Duodenal mucosa (tissue), 2 donors: Measurements from ENCODE around the gene RERE.

Experiments
- H3K27ac ChIP-seq: one replicate; pipeline ENCODE4 v1.7.0; 2013; ENCODE audit warnings: low read depth, low read length
- H3K27me3 ChIP-seq, 2 donors: one replicate each; pipeline ENCODE4 v1.7.0; 2013; ENCODE audit warnings: low read length in 2 of 2, control low read depth in 1 of 2; ENCODE audit not compliant: insufficient read depth in 2 of 2, control insufficient read depth in 1 of 2
- H3K36me3 ChIP-seq, 2 donors: one replicate each; pipeline ENCODE4 v1.7.0; 2013; ENCODE audit warnings: low read length in 2 of 2, control low read depth in 1 of 2; ENCODE audit not compliant: insufficient read depth in 2 of 2, control insufficient read depth in 1 of 2
- H3K4me1 ChIP-seq, 2 donors: one replicate each; pipeline ENCODE4 v1.7.0; 2013; ENCODE audit warnings: low read length in 2 of 2, control low read depth in 1 of 2; ENCODE audit not compliant: insufficient read depth in 2 of 2, control insufficient read depth in 1 of 2
- H3K4me3 ChIP-seq, 2 donors: one replicate each; pipeline ENCODE4 v1.7.0; 2013; ENCODE audit warnings: low read length in 2 of 2, low read depth in 1 of 2
- H3K9ac ChIP-seq, 2 donors: one replicate each; pipeline ENCODE4 v1.7.0; 2013; ENCODE audit warnings: low read length in 2 of 2, low read depth in 1 of 2
- H3K9me3 ChIP-seq, 2 donors: one replicate each; pipeline ENCODE4 v1.7.0; 2013; ENCODE audit warnings: low read length in 2 of 2, control low read depth in 1 of 2; ENCODE audit not compliant: control insufficient read depth in 1 of 2

RERE gene

GRCh38 chr1:8373125-8373524 is 444.3 kb downstream of the RERE start:
- no peak overlapping the region for H3K27ac ChIP-seq
- H3K27me3 ChIP-seq: no peaks in the 10 kb centered on the region
- H3K4me1 ChIP-seq: peaks cover 49 to 63% of the 10 kb centered on the region in 2 donors
- H3K9me3 ChIP-seq: no peaks in the 10 kb centered on the region
- H3K36me3 ChIP-seq: peaks cover 0 to 18% of the 10 kb centered on the region in 2 donors
- peak overlapping the region in 1 of 2 donors; percentile 7 for H3K9ac ChIP-seq
- H3K4me3 ChIP-seq: no peak overlapping the region

DNA sequence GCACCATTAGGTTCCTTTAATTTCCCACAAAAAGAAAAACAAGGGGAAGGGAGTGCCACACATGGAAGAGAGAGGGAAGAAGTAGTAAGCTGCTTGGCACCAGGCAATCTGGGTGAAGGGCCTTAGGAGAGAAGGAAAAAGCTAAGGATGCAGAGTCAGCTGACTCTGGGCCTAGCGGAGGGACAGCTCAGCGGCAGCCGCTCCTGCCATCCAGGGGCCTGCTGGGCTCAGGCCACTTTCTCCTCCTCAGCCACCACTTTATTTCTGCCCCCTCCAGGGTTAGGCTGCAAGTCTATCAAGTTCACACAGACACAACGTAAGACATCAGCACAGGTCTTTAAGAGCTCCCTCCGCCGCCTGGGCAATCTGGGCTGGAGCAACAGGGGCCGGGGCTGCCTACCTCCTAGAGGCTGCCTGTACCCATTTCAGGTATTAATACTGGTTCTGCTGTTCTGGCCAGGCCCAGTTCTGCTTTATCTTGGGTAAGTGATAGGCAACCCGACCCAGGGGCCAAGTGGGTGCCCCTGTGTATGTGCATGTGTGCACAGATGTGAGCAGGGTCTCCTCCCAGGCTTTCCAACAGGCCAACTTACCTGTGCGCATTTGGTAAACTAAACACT is 446.0 kb downstream of the RERE start:
- Histone ChIP-seq H3K36me3 (peaks cover 0 to 24% of the 10 kb centered on the region in 2 donors), H3K4me1 (peaks cover 49 to 69% of the 10 kb centered on the region in 2 donors), H3K9me3 (no peaks in the 10 kb centered on the region), H3K9ac (no peak overlapping the region), H3K27me3 (no peaks in the 10 kb centered on the region), H3K27ac (peak overlapping the region; percentile 4), H3K4me3 (no peak overlapping the region)

GRCh38 chr1:8370905-8371315 is 446.5 kb downstream of the RERE start:
- Histone ChIP-seq H3K4me3 (no peak overlapping the region), H3K27ac (peak overlapping the region; percentile 4), H3K4me1 (peaks cover 49 to 63% of the 10 kb centered on the region in 2 donors), H3K36me3 (peaks cover 0 to 29% of the 10 kb centered on the region in 2 donors), H3K27me3 (no peaks in the 10 kb centered on the region), H3K9ac (no peak overlapping the region), H3K9me3 (no peaks in the 10 kb centered on the region)

- H3K27ac ChIP-seq: peak overlapping the region; percentile 16
- H3K4me1 ChIP-seq: peaks cover 49 to 63% of the 10 kb centered on the region in 2 donors
- H3K27me3 ChIP-seq: no peaks in the 10 kb centered on the region
- no peaks in the 10 kb centered on the region for H3K9me3 ChIP-seq
- H3K9ac ChIP-seq: no peak overlapping the region
- H3K4me3 ChIP-seq: no peak overlapping the region
- H3K36me3 ChIP-seq: peaks cover 0 to 36% of the 10 kb centered on the region in 2 donors
Measured at GRCh38 chr1:8370046-8370881, 447.2 kb downstream of the RERE start.

DNA sequence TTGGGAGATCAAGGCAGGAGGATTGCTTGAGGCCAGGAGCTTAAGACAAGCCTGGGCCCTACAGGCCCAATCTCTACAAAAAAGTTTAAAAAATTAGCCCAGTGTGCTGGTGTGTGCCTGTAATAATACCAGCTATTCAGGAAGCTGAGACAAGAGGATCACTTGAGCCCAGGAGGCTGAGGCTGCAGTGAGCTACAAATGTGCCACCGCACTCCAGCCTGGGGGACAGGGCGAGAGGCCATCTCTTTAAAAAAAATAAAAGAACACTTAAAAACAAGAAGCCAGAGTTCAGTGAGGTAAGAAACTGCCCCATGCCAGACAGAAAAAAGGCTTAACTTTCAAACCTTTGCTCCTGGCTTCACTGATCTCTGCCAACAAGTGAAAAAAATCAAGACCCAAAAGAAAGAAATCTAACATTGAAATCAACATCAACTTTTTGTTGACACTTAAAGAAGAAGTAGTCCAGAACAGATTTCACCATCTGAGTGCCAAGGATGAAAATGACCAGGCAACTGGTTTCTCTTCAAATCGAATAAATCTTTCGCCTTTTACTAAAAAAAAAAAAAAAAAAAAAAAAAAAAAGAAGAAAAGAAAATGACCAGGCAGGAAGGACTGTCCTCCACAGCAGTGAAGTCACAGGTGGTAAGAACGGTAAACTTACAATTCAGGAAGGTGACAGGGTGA is 448.3 kb downstream of the RERE start:
- Histone ChIP-seq H3K9me3 (no peaks in the 10 kb centered on the region), H3K27ac (no peak overlapping the region), H3K36me3 (peaks cover 4 to 45% of the 10 kb centered on the region in 2 donors), H3K9ac (no peak overlapping the region), H3K4me3 (no peak overlapping the region), H3K27me3 (no peaks in the 10 kb centered on the region), H3K4me1 (peaks cover 42 to 63% of the 10 kb centered on the region in 2 donors)

GRCh38 chr1:8367571-8368194 is 449.8 kb downstream of the RERE start:
- peaks cover 31 to 59% of the 10 kb centered on the region in 2 donors for H3K4me1 ChIP-seq
- H3K9ac ChIP-seq: no peak overlapping the region
- no peak overlapping the region for H3K27ac ChIP-seq

DNA sequence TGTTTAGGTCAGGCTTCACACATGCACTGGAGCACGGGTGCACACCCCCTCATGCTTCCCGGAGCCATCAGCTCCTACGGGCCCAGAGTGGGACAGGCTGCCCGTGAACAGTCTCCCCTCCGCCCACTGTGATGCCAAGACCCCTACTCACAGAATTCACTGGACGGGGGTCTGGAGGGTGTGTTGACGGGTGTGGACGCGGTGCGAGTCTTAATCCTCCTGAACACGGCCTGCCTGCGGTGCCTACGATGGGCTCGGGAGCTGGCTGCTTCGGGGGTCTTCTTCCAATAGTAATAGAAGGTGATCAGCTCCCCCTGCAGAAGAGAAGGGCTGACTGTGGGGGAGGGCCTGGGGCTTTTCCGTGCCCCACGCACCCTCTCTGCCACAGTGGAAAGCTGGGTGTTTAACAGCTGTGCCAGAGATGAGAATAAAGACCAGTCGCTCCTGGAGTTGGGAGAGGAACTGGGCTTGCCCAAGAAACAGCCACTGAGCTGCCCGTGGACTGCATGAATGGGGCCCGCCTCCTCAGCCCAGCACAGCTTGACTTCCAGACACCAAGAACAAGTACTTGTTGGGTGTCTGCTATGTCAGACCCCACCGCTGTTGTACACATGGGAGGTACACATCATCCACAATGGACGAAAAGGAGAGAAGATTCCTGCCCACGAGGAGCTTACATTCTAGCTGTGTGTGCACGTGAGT is 451.6 kb downstream of the RERE start:
- Histone ChIP-seq H3K27ac (no peak overlapping the region), H3K36me3 (peaks cover 32 to 55% of the 10 kb centered on the region in 2 donors), H3K27me3 (no peaks in the 10 kb centered on the region), H3K4me1 (peaks cover 14 to 40% of the 10 kb centered on the region in 2 donors), H3K9ac (no peak overlapping the region), H3K4me3 (no peak overlapping the region), H3K9me3 (no peaks in the 10 kb centered on the region)

More at GRCh38 chr1:8367571-8368194, 449.8 kb downstream of the RERE start:
- H3K36me3 ChIP-seq: peaks cover 13 to 50% of the 10 kb centered on the region in 2 donors
- no peak overlapping the region for H3K4me3 ChIP-seq
- no peaks in the 10 kb centered on the region for H3K27me3 ChIP-seq
- H3K9me3 ChIP-seq: no peaks in the 10 kb centered on the region

GRCh38 chr1:8364528-8365442 is 452.7 kb downstream of the RERE start:
- no peaks in the 10 kb centered on the region for H3K9me3 ChIP-seq
- no peak overlapping the region for H3K9ac ChIP-seq
- no peaks in the 10 kb centered on the region for H3K27me3 ChIP-seq
- H3K36me3 ChIP-seq: peaks cover 34 to 62% of the 10 kb centered on the region in 2 donors
- peak overlapping the region in 1 of 2 donors; percentile 10 for H3K4me3 ChIP-seq
- H3K4me1 ChIP-seq: peaks cover 5 to 31% of the 10 kb centered on the region in 2 donors
- no peak overlapping the region for H3K27ac ChIP-seq
